ENCODE measurements around the gene SLF2. TPM values are rescaled to one million over a fixed set of nuclear protein-coding genes. Genes with fewer than 3 reads are reported as not detected.
A peak's percentile ranks its signal among the peaks of the same experiment; 100 is the strongest.

Gene SLF2
- polyA plus RNA-seq (2013, experiment 1 of 2): 12.0 TPM
- polyA plus RNA-seq (2013, experiment 2 of 2): 12.1 TPM

GRCh38 chr10:100912605-100913469 is at the start of gene SLF2:
TSS of gene SLF2 (plus strand) at chr10:100912963. CDS start at chr10:100913111, 148 bp downstream.
- no peak within 1 kb of the TSS for H2BK15ac ChIP-seq (replicated peaks; ENCODE audit: low read depth)
- H2BK120ac ChIP-seq (ENCODE audit: low read depth, low read length): peak within 1 kb of the TSS; percentile 18
- H3K9ac ChIP-seq (ENCODE audit: low read length): peak within 1 kb of the TSS; percentile 89
- H3K18ac ChIP-seq (ENCODE audit: low read length): peak within 1 kb of the TSS; percentile 34
- H3K79me2 ChIP-seq (ENCODE audit: control insufficient read depth, insufficient read depth, low read length): peaks cover 12% of the 10 kb centered on the region
- no peaks in the 10 kb centered on the region for H3K36me3 ChIP-seq (ENCODE audit: control insufficient read depth, insufficient read depth, low read length)
- WGBS (ENCODE audit: extremely low coverage, insufficient coverage, low lambda C conversion rate): no CpG with 5 or more reads among the region's 71 CpGs
- peak within 1 kb of the TSS; percentile 93 for H3K56ac ChIP-seq (ENCODE audit: low read length)
- no peak within 1 kb of the TSS for H2AK5ac ChIP-seq (ENCODE audit: low read length)
- no peak within 1 kb of the TSS for H4K5ac ChIP-seq (ENCODE audit: low read length)
- no peaks in the 10 kb centered on the region for H3K79me1 ChIP-seq (ENCODE audit: low read length)
- H3K27ac ChIP-seq (ENCODE audit: low read depth, low read length): peak within 1 kb of the TSS; percentile 4
- H2BK5ac ChIP-seq (ENCODE audit: low read length): peak within 1 kb of the TSS; percentile 44
- peak within 1 kb of the TSS; percentile 73 for H3K4me2 ChIP-seq (ENCODE audit: low read length)
- H3K4me3 ChIP-seq (ENCODE audit: low read length): peak within 1 kb of the TSS; percentile 72
- no peak within 1 kb of the TSS for H4K8ac ChIP-seq (ENCODE audit: low read depth, low read length)
- peak within 1 kb of the TSS; percentile 86 for H3K4ac ChIP-seq (ENCODE audit: low read depth, low read length)
- peaks cover 6% of the 10 kb centered on the region for H3K4me1 ChIP-seq (ENCODE audit: control insufficient read depth, low read depth, low read length)
- peak; percentile 99 for DNase-seq
- H3K23ac ChIP-seq (ENCODE audit: low read length): peak within 1 kb of the TSS; percentile 90
- H3K27me3 ChIP-seq (ENCODE audit: insufficient read depth, low read length, poor library complexity): no peaks in the 10 kb centered on the region

GRCh38 chr10:100863433-100863832 is 49.3 kb upstream of the SLF2 start:
- H3K56ac ChIP-seq (ENCODE audit: low read length): no peak overlapping the region
- WGBS (ENCODE audit: extremely low coverage, insufficient coverage, low lambda C conversion rate): no CpG with 5 or more reads among the region's 7 CpGs
- H2AK5ac ChIP-seq (ENCODE audit: low read length): no peak overlapping the region
- H3K9ac ChIP-seq (ENCODE audit: low read length): no peak overlapping the region
- H3K79me2 ChIP-seq (ENCODE audit: control insufficient read depth, insufficient read depth, low read length): no peaks in the 10 kb centered on the region
- H3K27me3 ChIP-seq (ENCODE audit: insufficient read depth, low read length, poor library complexity): peaks cover 8% of the 10 kb centered on the region
- no peak overlapping the region for H3K18ac ChIP-seq (ENCODE audit: low read length)
- no peaks in the 10 kb centered on the region for H3K79me1 ChIP-seq (ENCODE audit: low read length)
- no peak overlapping the region for H3K27ac ChIP-seq (ENCODE audit: low read depth, low read length)
- no peak overlapping the region for H4K8ac ChIP-seq (ENCODE audit: low read depth, low read length)
- H3K4ac ChIP-seq (ENCODE audit: low read depth, low read length): no peak overlapping the region
- H2BK5ac ChIP-seq (ENCODE audit: low read length): no peak overlapping the region
- no peaks in the 10 kb centered on the region for H3K4me1 ChIP-seq (ENCODE audit: control insufficient read depth, low read depth, low read length)
- DNase-seq: no peak
- no peak overlapping the region for H3K23ac ChIP-seq (ENCODE audit: low read length)
- H2BK120ac ChIP-seq (ENCODE audit: low read depth, low read length): no peak overlapping the region
- H3K4me2 ChIP-seq (ENCODE audit: low read length): no peak overlapping the region
- no peak overlapping the region for H3K4me3 ChIP-seq (ENCODE audit: low read length)
- H2BK15ac ChIP-seq (replicated peaks; ENCODE audit: low read depth): no peak overlapping the region
- H4K5ac ChIP-seq (ENCODE audit: low read length): no peak overlapping the region
- H3K36me3 ChIP-seq (ENCODE audit: control insufficient read depth, insufficient read depth, low read length): no peaks in the 10 kb centered on the region

GRCh38 chr10:100864036-100864885 is 48.5 kb upstream of the SLF2 start:
- no peaks in the 10 kb centered on the region for H3K79me2 ChIP-seq (ENCODE audit: control insufficient read depth, insufficient read depth, low read length)
- H4K5ac ChIP-seq (ENCODE audit: low read length): no peak overlapping the region
- H3K23ac ChIP-seq (ENCODE audit: low read length): no peak overlapping the region
- no peak overlapping the region for H3K4ac ChIP-seq (ENCODE audit: low read depth, low read length)
- no peak overlapping the region for H2BK120ac ChIP-seq (ENCODE audit: low read depth, low read length)
- no peak overlapping the region for H2BK5ac ChIP-seq (ENCODE audit: low read length)
- peaks cover 8% of the 10 kb centered on the region for H3K27me3 ChIP-seq (ENCODE audit: insufficient read depth, low read length, poor library complexity)
- H3K4me3 ChIP-seq (ENCODE audit: low read length): no peak overlapping the region
- H3K18ac ChIP-seq (ENCODE audit: low read length): no peak overlapping the region
- no peak for DNase-seq
- H3K79me1 ChIP-seq (ENCODE audit: low read length): no peaks in the 10 kb centered on the region
- H4K8ac ChIP-seq (ENCODE audit: low read depth, low read length): no peak overlapping the region
- H3K36me3 ChIP-seq (ENCODE audit: control insufficient read depth, insufficient read depth, low read length): no peaks in the 10 kb centered on the region
- H2BK15ac ChIP-seq (replicated peaks; ENCODE audit: low read depth): no peak overlapping the region
- H3K56ac ChIP-seq (ENCODE audit: low read length): no peak overlapping the region
- no peaks in the 10 kb centered on the region for H3K4me1 ChIP-seq (ENCODE audit: control insufficient read depth, low read depth, low read length)
- no peak overlapping the region for H2AK5ac ChIP-seq (ENCODE audit: low read length)
- H3K4me2 ChIP-seq (ENCODE audit: low read length): no peak overlapping the region
- no peak overlapping the region for H3K9ac ChIP-seq (ENCODE audit: low read length)
- no CpG with 5 or more reads among the region's 24 CpGs for WGBS (ENCODE audit: extremely low coverage, insufficient coverage, low lambda C conversion rate)
- no peak overlapping the region for H3K27ac ChIP-seq (ENCODE audit: low read depth, low read length)

GRCh38 chr10:100864978-100865377 is 47.8 kb upstream of the SLF2 start:
- DNase-seq: no peak
- Histone ChIP-seq H3K56ac (ENCODE audit: low read length) (no peak overlapping the region), H3K27me3 (ENCODE audit: insufficient read depth, low read length, poor library complexity) (peaks cover 8% of the 10 kb centered on the region), H3K36me3 (ENCODE audit: control insufficient read depth, insufficient read depth, low read length) (no peaks in the 10 kb centered on the region), H2BK5ac (ENCODE audit: low read length) (no peak overlapping the region), H3K79me1 (ENCODE audit: low read length) (no peaks in the 10 kb centered on the region), H3K4me1 (ENCODE audit: control insufficient read depth, low read depth, low read length) (no peaks in the 10 kb centered on the region), H4K8ac (ENCODE audit: low read depth, low read length) (no peak overlapping the region), H3K4me3 (ENCODE audit: low read length) (no peak overlapping the region), H3K79me2 (ENCODE audit: control insufficient read depth, insufficient read depth, low read length) (no peaks in the 10 kb centered on the region), H3K9ac (ENCODE audit: low read length) (no peak overlapping the region), H3K18ac (ENCODE audit: low read length) (no peak overlapping the region), H3K27ac (ENCODE audit: low read depth, low read length) (no peak overlapping the region), H3K23ac (ENCODE audit: low read length) (no peak overlapping the region), H2BK120ac (ENCODE audit: low read depth, low read length) (no peak overlapping the region), H4K5ac (ENCODE audit: low read length) (no peak overlapping the region), H3K4me2 (ENCODE audit: low read length) (no peak overlapping the region), H2AK5ac (ENCODE audit: low read length) (no peak overlapping the region), H3K4ac (ENCODE audit: low read depth, low read length) (no peak overlapping the region), H2BK15ac (replicated peaks; ENCODE audit: low read depth) (no peak overlapping the region)
- no CpG with 5 or more reads among the region's 4 CpGs for WGBS (ENCODE audit: extremely low coverage, insufficient coverage, low lambda C conversion rate)

GRCh38 chr10:100866010-100866409 is 46.8 kb upstream of the SLF2 start:
- no CpG with 5 or more reads among the region's 7 CpGs for WGBS (ENCODE audit: extremely low coverage, insufficient coverage, low lambda C conversion rate)
- H3K9ac ChIP-seq (ENCODE audit: low read length): no peak overlapping the region
- no peak overlapping the region for H2BK15ac ChIP-seq (replicated peaks; ENCODE audit: low read depth)
- no peak overlapping the region for H2AK5ac ChIP-seq (ENCODE audit: low read length)
- H4K8ac ChIP-seq (ENCODE audit: low read depth, low read length): no peak overlapping the region
- H3K79me1 ChIP-seq (ENCODE audit: low read length): no peaks in the 10 kb centered on the region
- no peak overlapping the region for H2BK5ac ChIP-seq (ENCODE audit: low read length)
- H2BK120ac ChIP-seq (ENCODE audit: low read depth, low read length): no peak overlapping the region
- no peaks in the 10 kb centered on the region for H3K4me1 ChIP-seq (ENCODE audit: control insufficient read depth, low read depth, low read length)
- H3K4me2 ChIP-seq (ENCODE audit: low read length): peak overlapping the region; percentile 10
- H3K18ac ChIP-seq (ENCODE audit: low read length): no peak overlapping the region
- H3K56ac ChIP-seq (ENCODE audit: low read length): peak overlapping the region; percentile 34
- H3K36me3 ChIP-seq (ENCODE audit: control insufficient read depth, insufficient read depth, low read length): no peaks in the 10 kb centered on the region
- DNase-seq: no peak
- no peak overlapping the region for H3K4me3 ChIP-seq (ENCODE audit: low read length)
- H3K27me3 ChIP-seq (ENCODE audit: insufficient read depth, low read length, poor library complexity): peaks cover 8% of the 10 kb centered on the region
- no peak overlapping the region for H3K27ac ChIP-seq (ENCODE audit: low read depth, low read length)
- H3K79me2 ChIP-seq (ENCODE audit: control insufficient read depth, insufficient read depth, low read length): no peaks in the 10 kb centered on the region
- H4K5ac ChIP-seq (ENCODE audit: low read length): no peak overlapping the region
- H3K4ac ChIP-seq (ENCODE audit: low read depth, low read length): no peak overlapping the region
- no peak overlapping the region for H3K23ac ChIP-seq (ENCODE audit: low read length)
